ENCODE measurements around the gene CYP19A1.

DNA sequence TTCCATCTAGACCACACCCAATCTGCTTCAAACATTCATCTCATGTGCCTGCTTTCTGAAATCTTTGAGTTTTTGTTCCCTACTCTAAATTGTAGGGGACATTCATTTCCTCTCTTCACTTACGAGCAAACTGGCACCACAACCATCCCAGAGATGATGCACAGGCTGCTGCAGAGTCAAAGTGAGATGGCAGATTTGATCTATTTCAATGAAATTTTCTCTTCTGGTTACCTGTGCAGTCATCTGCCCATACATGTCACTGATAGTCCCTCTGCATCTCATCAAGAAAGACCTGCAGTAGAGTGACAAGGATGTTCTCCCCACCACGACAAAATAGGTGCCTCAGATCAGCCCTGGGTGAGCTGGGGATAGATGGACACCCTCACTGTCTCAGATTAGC lies 125.5 kb downstream of the CYP19A1 start:
- TF ChIP-seq, protein P1, sequence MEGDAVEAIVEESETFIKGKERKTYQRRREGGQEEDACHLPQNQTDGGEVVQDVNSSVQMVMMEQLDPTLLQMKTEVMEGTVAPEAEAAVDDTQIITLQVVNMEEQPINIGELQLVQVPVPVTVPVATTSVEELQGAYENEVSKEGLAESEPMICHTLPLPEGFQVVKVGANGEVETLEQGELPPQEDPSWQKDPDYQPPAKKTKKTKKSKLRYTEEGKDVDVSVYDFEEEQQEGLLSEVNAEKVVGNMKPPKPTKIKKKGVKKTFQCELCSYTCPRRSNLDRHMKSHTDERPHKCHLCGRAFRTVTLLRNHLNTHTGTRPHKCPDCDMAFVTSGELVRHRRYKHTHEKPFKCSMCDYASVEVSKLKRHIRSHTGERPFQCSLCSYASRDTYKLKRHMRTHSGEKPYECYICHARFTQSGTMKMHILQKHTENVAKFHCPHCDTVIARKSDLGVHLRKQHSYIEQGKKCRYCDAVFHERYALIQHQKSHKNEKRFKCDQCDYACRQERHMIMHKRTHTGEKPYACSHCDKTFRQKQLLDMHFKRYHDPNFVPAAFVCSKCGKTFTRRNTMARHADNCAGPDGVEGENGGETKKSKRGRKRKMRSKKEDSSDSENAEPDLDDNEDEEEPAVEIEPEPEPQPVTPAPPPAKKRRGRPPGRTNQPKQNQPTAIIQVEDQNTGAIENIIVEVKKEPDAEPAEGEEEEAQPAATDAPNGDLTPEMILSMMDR (IDR thresholded peaks at IDR 0.05; ENCODE audit: low read depth, low read length, missing input control): no peak
- TF ChIP-seq GABPA (IDR thresholded peaks at IDR 0.05 in 1 of 2, conservative IDR thresholded peaks at IDR 0.05 in 1 of 2): no peak
- TF ChIP-seq YY1 (IDR thresholded peaks at IDR 0.05): no peak
- TF ChIP-seq NR2F2 (IDR thresholded peaks at IDR 0.05): no peak
- TF ChIP-seq SP1 (IDR thresholded peaks at IDR 0.05): no peak
- TF ChIP-seq ZBTB33 (IDR thresholded peaks at IDR 0.05): no peak
- TF ChIP-seq TAF1 (conservative IDR thresholded peaks at IDR 0.05): no peak
- TF ChIP-seq, protein P2, sequence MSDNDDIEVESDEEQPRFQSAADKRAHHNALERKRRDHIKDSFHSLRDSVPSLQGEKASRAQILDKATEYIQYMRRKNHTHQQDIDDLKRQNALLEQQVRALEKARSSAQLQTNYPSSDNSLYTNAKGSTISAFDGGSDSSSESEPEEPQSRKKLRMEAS (IDR thresholded peaks at IDR 0.05): no peak
- no peak for TF ChIP-seq JUND (IDR thresholded peaks at IDR 0.05)
- TF ChIP-seq, protein P3, sequence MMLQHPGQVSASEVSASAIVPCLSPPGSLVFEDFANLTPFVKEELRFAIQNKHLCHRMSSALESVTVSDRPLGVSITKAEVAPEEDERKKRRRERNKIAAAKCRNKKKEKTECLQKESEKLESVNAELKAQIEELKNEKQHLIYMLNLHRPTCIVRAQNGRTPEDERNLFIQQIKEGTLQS (IDR thresholded peaks at IDR 0.05): no peak
- TF ChIP-seq, protein P4, sequence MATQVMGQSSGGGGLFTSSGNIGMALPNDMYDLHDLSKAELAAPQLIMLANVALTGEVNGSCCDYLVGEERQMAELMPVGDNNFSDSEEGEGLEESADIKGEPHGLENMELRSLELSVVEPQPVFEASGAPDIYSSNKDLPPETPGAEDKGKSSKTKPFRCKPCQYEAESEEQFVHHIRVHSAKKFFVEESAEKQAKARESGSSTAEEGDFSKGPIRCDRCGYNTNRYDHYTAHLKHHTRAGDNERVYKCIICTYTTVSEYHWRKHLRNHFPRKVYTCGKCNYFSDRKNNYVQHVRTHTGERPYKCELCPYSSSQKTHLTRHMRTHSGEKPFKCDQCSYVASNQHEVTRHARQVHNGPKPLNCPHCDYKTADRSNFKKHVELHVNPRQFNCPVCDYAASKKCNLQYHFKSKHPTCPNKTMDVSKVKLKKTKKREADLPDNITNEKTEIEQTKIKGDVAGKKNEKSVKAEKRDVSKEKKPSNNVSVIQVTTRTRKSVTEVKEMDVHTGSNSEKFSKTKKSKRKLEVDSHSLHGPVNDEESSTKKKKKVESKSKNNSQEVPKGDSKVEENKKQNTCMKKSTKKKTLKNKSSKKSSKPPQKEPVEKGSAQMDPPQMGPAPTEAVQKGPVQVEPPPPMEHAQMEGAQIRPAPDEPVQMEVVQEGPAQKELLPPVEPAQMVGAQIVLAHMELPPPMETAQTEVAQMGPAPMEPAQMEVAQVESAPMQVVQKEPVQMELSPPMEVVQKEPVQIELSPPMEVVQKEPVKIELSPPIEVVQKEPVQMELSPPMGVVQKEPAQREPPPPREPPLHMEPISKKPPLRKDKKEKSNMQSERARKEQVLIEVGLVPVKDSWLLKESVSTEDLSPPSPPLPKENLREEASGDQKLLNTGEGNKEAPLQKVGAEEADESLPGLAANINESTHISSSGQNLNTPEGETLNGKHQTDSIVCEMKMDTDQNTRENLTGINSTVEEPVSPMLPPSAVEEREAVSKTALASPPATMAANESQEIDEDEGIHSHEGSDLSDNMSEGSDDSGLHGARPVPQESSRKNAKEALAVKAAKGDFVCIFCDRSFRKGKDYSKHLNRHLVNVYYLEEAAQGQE (IDR thresholded peaks at IDR 0.05): no peak
- no peak for TF ChIP-seq RAD21 (IDR thresholded peaks at IDR 0.05)
